NB4 (cell line): Measurements from ENCODE around the gene THAP2.

ENCODE experiments used
- CTCF ChIP-seq: IDR thresholded peaks from one replicate; pipeline ENCODE4 v1.5.1; 2012; ENCODE audit warnings: low read depth, low read length
- POLR2A ChIP-seq: IDR thresholded peaks from 2 replicates; pipeline ENCODE4 v1.6.1; 2011; ENCODE audit warnings: mild to moderate bottlenecking; ENCODE audit not compliant: insufficient read length; ENCODE audit errors: extremely low read depth

GRCh38 chr12:71625476-71625875 is 38.6 kb upstream of the THAP2 start:
- TF ChIP-seq CTCF, result no peak
- no peak for TF ChIP-seq POLR2A
